IPS DF 19.7 (cell line): Measurements from ENCODE around the gene SRRM4.
"Not testable (repeated sequence)": the region's sequence is repeated elsewhere in the genome, so short reads cannot be mapped to it uniquely, and the experiment has no call there.

Experiments used
- DNase-seq: peaks from one replicate; pipeline ENCODE4 v3.0.0-alpha.2; 2013; ENCODE audit warnings: low read depth, low spot score

The SRRM4 gene

DNA sequence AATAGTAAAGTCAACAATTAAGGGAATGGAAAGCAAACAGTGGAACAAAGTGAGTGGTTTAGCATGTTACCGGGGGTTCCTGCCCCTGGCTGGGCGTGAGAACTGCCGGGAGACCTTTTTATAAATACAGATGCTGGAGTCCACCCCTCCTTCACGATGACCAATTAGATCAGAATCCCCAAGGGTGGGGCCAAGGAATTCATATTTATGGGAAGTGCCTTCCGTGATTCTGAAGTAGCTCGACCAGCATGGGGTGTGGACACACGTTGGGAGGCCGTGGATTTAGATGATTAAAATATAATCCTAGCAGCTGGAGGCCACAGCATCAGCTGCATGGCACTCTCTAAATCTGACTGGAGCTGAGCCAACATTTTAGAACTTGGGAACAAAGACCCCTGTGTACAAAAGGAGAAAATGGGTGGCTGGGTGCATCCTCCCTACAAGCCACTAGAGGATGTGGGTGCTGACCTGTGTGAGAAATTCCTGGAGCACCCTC lies 87.9 kb downstream of the SRRM4 start:
- no peak for DNase-seq

DNA sequence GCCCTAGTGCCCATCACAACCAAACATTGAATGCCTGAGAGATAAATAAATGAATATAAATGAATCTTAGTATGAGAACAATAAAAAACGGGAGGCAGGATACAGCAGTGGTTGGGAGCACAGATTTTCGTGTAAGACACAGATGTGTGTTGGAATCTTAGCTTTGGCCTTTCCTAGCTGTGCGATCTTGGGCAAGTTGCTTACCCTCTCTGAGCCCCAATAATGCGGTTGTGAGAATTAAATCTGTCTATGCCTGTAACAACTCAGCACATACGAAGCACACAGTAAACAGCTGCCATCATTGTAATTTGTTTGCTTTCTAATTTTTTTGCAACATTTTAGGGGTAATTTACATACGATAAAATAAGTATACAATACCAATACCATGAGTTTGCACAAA lies 89.8 kb downstream of the SRRM4 start:
- no peak for DNase-seq

DNA sequence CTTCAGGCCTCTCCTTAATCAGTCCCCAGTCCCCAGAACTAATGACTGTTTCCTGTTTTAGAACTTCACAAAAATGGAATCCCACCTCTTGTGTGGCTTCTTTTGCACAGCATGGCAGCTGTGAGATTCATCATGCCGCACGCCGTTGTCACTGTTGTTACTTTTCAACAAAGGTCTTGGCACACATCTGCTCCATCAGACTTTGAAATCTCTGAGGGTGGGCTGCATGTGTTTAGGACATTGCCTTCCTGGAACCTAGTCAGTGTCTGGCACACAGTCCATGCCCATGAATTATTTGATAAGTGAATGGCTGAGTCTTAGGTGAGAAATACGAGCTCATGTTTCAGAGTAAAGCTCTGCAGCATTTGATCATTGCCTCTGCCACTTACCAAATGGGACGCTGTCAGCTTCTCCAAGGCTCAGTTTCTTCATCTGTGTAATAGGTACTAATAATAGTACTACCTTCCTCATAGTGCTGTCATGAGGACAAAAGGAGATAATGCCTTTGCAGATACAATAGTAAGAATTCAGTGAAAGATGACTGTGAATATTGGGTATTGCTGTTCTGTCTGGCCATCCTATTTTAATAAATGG lies 90.4 kb downstream of the SRRM4 start:
- no peak for DNase-seq

DNA sequence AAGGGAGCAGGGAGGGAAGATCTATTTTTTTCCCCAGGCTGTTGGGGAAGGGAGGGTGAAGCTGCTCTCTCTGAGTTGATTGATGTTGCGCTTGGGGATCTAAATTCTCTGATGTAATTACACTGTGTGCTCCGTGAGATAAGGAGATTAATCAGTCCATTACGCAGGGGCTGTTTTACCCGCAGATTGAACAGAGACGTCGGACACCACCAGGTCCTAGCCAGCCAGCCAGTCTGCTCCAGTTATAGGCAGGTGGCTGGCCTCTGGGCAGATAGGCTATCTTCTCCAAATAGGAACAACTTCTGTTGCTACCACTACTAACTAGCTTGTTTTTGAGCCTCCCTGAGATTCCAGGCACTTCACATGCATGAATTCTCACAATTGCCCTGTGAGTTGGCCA lies 91.1 kb downstream of the SRRM4 start:
- no peak for DNase-seq

DNA sequence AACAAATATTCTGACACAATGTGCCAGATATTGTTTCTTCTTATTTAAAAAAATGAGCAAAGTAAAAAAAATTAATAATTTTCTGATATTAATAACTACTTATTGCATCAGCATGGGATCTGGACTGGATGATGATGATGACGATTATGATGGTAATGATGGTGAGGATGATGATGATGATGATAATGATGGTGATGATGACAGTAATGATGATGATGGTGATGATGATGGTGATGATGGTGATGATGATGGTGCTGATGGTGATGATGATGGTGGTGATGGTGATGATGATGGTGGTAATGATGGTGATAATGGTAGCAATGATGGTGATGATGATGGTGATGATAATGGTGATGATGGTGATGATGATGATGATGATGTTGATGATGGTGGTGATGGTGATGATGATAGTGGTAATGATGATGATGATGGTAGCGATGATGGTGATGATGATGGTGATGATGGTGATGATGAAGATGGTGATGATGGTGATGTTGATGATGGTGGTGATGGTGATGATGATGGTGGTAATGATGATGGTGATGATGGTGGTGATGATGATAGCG lies 94.0 kb downstream of the SRRM4 start:
- no peak for DNase-seq

DNA sequence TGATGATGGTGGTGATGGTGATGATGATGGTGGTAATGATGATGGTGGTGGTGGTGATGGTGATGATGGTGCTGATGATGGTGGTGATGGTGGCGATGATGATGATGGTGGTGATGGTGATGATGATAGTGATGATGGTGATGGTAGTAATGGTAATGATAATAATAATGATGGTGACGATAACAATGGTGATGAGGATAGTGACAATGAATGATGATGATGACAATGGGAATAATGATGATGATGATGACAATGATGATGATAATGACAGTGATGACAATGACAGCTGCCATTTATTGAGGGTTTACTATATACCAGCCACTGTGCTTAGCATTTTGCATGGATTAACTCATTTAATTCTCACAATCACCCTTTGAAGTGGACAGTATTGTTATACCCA lies 94.6 kb downstream of the SRRM4 start:
- DNase-seq: no peak

DNA sequence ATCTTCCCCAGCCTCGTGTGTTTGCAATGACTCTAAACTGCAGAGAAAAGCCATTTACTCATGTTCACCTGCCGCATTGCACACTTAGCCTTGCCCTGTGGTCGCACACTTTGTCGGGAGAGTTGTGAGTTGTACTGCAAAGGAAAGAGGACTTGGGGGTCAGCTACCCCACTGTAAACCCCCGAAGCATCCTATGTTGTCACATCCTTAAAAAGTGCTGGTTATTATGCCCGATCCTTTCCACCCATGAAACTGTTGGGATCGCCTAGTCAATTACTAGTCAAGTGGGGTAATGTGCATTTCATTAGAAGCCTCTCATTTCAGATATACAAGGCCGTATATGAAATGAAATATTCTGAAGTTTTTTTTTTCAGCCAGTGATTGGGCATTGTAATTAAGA lies 98.2 kb downstream of the SRRM4 start:
- no peak for DNase-seq

DNA sequence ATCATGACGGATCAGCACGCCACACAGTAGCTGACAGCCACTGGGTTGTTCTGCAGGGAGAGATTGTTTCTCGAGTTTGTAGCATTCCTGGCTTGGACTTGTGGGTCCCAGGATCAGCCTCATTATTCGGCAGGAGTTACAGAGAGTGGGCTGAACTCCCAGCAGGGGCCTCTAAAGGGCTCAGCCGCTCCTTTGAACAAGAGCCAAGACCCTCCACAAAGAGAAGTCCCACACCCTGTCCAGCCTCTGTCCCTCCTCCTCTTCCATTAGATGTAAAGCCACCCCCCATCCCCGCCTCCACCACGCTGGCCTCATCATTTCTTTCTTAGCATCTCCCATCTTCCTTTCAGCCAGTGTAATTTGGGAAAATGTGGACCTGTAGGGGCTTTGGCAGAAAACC lies 100.7 kb downstream of the SRRM4 start:
- no peak for DNase-seq

DNA sequence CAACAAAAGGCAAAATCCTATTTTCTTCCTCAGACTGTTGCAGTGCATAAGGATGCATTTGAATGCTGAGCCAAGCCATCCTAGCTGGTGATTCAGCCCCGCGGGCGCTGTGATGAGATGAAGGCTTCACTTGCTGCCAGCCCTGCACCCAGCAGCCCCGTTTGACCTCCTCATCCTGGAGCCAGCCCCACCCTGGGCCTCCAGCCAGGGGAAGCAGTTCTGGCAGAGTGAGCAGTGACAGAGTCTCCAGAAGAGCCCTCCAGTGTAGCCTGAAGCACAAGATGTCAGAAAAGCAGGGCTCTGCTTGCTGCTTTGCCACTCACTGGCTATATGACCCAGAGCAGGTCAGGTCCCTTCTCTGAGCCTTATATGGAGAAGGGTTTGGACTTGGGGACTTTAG lies 101.2 kb downstream of the SRRM4 start:
- DNase-seq: no peak

DNA sequence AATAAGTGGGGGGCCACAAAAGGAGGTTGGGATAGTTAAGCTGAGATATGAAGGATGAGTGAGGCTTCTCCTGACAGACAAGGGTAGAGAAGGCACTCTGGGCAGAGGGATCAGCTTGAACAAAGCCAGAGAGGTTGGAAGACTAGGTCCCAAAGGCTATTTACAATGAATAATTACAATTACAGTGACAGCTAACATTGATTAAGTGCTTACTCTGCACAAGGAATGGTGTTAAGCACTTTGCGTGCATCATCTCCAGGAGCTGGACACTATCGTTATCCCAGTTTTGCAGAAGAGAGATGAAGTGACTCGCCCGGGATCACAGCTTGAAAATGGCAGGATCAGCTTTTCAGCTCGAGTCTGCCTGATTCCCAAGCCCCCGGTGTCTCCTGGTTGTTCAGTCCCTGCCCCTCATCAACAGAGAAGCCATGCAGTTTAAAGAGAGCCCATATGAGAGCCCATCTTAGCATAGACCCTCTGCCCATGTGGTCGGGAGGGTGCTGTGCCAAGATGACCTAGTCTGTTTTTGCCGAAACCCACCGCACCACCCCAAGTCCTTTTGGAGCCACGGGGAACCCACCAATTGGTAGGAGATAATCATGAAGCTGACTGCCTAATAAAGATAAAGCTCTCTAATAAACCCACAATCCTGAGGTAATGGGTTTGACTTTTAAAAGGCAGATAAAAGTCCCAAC lies 107.5 kb downstream of the SRRM4 start:
- DNase-seq: no peak

DNA sequence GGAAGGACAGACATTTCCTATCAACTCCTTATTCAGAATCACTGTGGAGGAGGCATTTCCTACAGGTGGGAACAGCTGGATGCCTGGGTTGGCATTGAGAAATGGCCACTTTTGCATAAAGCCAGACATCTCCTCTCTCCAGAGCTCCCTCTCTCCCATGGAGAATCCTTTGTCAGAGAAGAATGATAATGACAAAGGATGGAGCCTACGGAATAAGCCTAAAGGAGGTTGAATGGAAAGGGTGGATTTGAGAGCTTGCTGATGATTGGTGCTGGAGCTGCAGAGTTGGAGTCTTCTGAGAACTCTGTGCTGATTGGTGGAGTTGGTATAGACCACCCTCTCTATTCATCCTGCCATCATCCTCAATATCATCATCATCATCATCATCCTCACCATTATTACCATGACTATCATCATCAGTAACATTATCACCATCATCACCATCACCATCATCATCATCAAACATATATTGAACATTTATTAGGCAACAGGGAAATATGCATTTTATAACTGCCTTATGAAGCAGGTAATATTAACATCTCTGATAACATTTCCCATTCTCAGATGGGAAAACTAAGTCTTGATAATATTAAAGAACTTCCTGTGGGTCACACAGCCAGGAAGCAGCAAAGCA lies 108.2 kb downstream of the SRRM4 start:
- peak; percentile 94 for DNase-seq

DNA sequence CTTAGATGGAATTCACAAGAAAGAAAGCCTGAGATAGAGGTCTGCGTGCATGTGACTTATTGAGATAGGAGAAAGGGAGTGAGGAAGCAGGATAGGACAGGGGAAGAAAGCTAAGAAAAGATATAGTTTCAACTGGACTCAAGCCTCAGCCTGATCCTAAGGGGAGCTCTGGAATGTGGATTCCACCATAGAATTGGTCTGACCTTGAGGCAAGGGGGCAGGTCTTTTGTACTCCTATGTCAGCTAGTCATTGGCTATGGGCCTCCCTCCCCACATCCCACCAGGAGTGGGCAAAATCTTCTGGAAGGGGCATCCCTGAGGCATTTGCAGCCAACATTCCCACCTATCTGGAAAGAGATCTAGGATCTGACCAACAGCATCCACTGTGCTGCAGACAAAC lies 108.9 kb downstream of the SRRM4 start:
- no peak for DNase-seq

DNA sequence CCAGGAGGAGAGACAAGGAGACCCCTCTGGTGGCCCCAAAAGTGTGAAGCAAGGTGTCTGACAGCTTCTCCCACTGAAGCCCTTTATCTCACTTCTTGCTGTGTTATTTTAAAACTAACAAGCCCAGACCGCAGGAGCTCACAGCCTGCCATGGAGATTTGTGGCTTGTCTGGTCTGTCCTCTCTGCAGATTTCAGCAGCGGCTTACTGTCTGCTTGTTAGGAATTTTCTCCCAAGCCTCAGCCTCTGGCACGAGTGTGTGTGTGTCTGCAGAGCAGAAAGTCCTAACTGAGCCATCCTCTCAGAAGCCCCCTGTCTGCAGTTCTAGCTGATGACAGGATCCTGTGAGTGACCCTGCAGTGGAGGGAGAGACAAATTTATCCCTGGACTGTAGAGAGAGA lies 109.5 kb downstream of the SRRM4 start:
- no peak for DNase-seq

DNA sequence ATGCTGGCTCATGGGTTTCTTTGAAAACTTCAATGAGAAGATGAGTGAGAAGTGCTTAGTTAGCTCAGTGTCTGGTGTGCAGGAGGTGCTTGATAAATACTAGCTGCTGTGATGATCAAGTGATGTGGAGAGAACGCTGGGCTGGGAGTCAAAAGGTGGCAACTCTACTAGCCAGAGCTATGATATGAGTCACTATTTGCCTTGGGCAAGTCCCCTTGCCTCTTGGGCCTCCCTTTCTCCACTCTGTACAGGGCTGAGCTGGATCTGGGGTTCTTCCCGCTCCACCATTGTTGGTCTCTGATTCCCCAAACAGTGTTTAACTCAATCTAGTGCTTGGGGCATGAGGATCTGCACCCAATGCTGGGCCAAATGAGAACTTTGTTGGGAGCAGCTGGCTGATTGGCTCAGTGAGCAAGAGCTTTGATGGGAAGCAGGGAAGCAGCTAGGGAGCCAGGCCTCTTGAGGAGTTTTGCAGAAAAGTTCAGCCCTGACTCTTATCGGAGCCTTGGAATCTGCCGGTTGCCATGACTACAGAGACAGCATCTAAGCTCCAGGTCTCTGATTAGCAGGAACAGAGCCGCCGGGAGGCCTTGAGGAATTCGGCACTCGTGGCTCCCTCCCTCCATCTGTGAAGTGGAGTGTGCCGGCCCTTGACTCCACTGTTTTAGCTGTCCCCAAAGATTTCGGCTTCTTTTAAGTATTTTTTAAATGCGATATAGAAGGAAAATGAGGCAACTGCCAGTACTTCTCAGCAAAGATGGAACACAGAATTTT lies 115.3 kb downstream of the SRRM4 start:
- DNase-seq: peak; percentile 75

DNA sequence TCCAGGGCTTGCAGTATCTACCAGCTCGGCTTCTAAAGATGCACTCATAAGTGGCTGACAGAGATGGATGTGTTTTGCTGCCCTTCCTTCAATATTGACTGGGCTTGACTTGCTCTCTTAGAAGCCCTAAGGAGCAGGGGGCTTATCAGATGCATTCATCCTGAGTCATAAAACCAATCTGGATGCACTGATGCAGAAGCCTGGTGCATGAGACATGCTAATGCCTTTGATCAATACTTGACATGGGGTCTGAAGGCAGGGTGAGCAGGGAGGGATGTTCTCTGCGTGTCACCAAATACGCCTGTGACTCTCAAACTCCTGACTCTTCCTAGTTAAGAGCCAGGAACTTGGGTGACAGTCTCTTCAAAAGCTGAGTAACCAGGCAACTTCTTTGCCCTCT lies 119.6 kb downstream of the SRRM4 start:
- no peak for DNase-seq

DNA sequence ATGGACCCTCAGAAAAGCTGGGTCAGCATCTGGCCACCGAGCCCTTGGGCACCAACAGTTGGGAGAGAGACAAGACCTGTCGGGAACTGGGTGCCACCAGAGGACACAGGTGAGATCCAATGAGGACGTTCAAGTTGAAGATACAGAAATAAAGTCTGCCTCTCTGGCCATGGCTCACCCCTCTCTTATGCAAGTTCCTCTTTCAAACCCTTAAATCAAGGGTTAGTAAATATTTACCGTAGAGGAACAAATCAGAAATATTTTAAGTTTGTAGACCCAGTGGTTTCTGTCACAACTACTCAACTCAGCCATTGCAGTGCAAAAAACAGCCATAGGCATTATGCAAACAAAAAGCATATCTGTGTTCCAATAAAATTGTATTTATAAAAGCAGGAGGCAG lies 120.9 kb downstream of the SRRM4 start:
- no peak for DNase-seq

DNA sequence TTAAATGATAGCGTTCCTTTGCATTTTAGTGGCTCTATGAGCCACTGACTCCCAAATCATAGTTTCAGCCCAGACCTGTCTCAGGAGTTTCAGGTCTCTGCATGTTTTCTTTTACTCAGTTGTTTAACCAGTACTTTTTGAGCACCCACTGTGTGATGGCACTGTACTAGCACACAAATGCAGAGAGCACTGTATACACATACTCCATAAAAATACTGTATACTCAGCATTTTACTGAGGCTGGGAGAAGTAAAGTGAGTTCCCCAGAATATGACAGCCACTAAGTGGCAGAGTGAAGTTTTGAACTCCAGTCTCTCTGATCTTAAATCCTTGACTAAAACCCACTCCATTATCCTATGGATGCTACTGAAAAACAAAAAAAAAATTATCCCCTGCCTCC lies 121.4 kb downstream of the SRRM4 start:
- no peak for DNase-seq

DNA sequence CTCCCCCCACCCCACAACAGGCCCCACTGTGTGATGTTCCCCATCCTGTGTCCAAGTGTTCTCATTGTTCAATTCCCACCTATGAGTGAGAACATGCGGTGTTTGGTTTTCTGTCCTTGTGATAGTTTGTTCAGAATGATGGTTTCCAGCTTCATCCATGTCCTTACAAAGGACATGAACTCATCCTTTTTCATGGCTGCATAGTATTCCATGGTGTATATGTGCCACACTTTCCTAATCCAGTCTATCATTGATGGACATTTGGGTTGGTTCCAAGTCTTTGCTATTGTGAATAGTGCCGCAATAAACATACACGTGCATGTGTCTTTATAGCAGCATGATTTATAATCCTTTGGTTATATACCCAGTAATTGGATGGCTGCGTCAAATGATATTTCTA lies 123.6 kb downstream of the SRRM4 start:
- DNase-seq: not testable (repeated sequence)

DNA sequence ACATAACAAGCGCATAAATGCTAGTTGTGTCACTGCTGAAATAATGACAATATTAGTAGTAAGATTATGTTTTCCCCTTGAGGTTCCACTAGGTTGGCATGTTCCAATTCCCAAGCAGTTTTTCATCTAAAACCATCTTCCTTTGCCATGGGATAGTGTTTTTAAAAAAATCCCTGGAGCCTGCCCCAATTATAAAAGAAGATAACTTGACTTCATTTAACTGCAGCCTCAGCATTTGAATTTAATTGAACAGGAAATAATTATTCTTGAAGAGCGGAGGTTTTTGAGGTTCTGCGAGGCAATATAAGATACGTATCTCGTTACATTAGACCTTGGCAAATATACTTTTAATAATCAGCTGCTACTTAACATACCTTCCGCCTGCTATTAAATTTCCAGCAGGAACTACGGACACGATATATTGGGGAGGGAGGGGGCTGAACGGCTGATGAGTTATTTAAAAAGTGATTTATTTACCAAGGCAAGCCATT lies 132.2 kb downstream of the SRRM4 start:
- no peak for DNase-seq

DNA sequence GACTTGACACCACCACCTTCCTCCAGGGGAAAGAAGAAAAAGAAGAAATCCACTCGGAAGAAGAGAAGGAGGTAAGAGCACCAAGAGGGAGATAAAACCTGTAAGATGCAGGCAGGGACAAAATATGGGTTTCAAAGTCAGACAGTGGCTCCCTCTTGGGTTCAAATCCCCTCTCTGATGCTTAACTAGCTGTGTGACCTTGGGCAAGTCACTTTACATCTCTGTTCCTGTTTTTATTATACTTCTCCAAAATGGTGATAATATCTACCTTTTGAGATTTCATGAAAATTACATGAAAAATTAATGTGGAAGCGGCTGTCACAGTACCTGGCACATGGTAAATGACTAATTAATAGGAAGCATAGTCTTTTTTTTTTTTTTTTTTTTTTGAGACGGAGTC lies 133.0 kb downstream of the SRRM4 start:
- no peak for DNase-seq

DNA sequence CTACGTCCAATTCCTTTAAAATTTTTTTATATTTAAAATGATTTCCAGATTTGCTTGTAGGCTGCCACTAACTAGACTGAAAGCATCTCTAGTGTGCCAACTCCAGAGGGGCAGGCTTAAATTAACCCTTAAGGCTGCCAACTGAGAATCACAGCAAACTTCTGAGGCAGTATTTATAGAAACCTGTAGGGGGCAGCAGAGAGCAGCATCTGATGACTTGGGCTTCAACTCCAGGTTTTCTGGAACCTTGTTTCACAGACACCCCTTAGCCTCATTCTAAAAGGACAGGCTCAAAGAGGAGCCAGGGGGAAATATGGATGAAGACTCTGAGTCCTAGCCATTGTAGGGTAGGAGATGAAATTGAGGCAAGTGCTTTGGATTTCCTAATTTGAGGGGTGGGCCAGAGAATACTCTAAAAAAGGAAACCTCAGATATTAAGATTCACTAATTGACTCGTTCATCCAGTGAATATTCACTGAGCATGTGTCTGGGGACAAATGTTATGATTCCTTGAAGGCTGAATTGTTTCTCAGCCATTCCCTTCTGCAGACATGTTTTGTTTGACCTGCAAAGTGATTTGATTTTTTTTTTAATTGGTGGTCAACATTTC lies 134.1 kb downstream of the SRRM4 start:
- DNase-seq: peak; percentile 28
